Cerebellar nuclear complex (tissue), 1 donor: Measurements from ENCODE around the gene RIBC2.
"Not testable (repeated sequence)": the region's sequence is repeated elsewhere in the genome, so short reads cannot be mapped to it uniquely, and the experiment has no call there.

ENCODE experiments used
- DNase-seq, 2 experiments: peaks; one replicate each; lab custom pipeline; 2025; lab: John Stamatoyannopoulos, UW

RIBC2 gene

DNA sequence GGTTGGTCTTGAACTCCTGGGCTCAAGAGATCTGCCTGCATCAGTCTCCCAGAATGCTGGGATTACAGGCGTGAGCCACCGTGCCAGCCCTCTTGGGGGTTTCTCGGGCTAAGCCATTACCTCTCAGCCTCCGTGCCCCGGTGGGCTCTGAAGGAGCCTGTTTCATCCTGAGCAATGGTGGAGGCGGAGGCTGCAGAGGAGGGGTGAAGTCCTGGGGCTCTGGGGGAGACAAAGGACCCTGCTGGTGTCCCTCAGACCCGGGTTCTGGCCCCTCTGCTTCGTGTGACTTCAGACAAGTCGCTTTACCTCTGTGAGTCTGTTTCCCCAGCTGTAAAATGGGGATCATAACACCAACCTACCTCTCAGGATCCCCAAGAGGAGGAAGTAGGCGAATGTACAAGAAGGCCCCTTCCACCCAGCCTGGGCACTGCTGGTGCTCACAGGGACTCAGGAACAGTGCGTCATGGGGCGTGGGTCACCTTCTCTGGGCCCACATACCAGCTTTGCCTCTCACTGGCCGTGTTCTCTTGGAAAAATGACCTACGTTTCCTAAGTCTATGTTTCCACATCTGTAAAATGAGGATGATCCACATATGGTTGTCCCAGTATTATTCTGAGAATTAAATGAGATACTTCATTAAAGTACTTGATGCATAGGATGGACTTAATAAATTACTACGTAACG, 36.8 kb downstream of the RIBC2 start:
- no peak for DNase-seq

- no peak for DNase-seq
Measured at GRCh38 chr22:45450921-45451651, 37.6 kb downstream of the RIBC2 start.

DNA sequence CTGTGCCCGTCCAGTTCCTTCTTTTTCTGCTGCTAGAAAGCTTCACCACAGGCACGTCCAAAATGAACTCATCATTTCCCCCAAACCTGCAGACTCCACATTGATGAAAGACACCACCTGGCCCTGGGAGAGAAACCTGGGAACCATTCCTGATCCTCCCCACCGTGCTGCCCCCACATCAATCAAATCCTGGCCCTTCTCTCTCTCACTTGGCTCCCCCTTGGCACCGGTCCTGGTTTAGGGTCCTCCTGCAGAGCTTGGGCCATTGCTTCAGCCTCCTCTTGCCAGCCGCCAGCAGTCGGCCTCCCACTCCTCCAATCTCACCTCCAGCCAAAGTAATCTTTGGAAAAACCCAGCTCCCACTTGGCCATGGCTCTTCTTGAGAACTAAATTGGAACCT, 38.5 kb downstream of the RIBC2 start:
- no peak for DNase-seq

- DNase-seq = no peak
Measured at GRCh38 chr22:45452565-45453379, 39.3 kb downstream of the RIBC2 start.

GRCh38 chr22:45453764-45454163, 40.3 kb downstream of the RIBC2 start:
- DNase-seq = no peak

DNA sequence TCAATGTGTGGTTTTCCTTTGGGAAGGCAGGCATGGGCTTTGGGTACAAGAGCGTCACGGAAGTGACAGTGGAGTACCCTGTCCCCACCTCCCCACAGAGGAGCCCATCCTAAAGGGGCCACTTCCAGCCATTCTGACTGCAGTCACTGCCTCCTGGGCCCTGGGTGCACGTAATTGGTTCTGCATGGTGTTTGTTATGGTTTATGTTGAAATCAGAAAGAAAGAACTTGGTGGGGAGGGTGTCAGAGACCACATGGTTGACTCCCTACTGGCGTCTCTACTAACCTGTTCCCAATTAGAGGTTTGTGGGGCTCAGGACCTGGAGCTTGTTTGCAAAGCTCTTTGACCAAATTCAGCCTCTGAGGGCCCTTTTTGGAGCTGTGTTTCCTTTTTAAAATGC, 40.8 kb downstream of the RIBC2 start:
- DNase-seq = no peak

DNA sequence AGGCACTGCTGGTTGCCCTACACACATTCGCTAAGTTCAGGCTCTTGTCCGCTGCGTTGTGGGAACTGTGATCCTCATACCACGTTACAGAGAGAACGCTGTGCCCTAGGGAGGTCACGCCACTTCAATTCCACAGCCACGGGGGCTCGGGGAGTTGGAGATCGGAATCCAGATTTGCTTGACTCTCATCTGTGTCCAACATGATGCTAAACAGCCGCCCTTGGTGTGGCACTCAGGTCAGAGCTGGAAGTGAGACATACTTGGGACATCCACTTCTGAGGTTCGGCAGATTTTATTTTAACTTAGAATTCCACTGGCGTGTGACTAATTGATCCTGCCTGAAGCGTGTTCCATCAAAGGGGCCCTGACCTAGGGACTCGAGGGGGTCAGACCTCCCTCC, 41.7 kb downstream of the RIBC2 start:
- no peak for DNase-seq

DNA sequence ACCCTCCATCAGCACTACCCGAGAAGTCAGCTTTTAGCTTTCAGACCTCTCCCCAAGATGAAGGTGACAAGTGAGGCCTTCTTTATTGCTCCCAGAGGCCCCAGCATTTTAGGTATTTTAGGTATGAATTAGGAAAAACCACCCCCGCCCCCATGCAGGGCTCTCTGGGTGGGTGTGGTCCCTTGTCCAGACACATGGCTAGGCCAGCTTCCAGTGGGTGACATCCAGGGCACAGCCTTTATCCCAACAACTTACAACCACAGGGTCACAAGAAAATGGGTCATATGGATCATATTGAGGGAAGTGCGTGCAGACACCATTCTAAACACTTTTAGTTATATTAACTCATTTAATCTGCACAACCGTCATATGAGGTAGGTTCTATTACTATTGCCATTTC, 42.1 kb downstream of the RIBC2 start:
- DNase-seq = no peak

- no peak for DNase-seq
Measured at GRCh38 chr22:45456811-45457210, 43.3 kb downstream of the RIBC2 start.

- DNase-seq = no peak
Measured at GRCh38 chr22:45458532-45458931, 45.0 kb downstream of the RIBC2 start.

GRCh38 chr22:45459235-45459634, 45.7 kb downstream of the RIBC2 start:
- no peak for DNase-seq

GRCh38 chr22:45460288-45461109, 47.0 kb downstream of the RIBC2 start:
- DNase-seq = no peak

GRCh38 chr22:45462034-45462655, 48.7 kb downstream of the RIBC2 start:
- no peak for DNase-seq

- not testable (repeated sequence) for DNase-seq
Measured at GRCh38 chr22:45463691-45464090, 50.2 kb downstream of the RIBC2 start.

DNA sequence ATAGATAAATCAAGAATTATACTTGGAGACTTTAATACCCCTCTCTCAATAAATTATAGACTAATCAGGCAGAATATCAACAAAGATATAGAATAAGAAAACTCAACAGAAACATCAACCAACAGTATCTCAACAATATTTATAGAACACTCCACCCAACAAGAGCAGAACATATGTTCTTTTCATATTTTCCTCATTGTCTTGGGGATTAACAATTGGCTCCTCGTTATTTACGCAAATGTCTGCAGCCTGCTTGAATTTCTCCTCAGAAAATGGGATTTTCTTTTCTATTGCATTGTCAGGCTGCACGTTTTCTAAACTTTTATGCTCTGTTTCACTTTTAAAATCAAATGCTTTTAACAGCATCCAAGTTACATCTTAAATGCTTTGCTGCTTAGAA, 52.1 kb downstream of the RIBC2 start:
- DNase-seq = no peak

- no peak for DNase-seq
Measured at GRCh38 chr22:45468872-45469271, 55.4 kb downstream of the RIBC2 start.

- DNase-seq = no peak
Measured at GRCh38 chr22:45469281-45470073, 56.0 kb downstream of the RIBC2 start.

- no peak for DNase-seq
Measured at GRCh38 chr22:45470871-45471270, 57.4 kb downstream of the RIBC2 start.

DNA sequence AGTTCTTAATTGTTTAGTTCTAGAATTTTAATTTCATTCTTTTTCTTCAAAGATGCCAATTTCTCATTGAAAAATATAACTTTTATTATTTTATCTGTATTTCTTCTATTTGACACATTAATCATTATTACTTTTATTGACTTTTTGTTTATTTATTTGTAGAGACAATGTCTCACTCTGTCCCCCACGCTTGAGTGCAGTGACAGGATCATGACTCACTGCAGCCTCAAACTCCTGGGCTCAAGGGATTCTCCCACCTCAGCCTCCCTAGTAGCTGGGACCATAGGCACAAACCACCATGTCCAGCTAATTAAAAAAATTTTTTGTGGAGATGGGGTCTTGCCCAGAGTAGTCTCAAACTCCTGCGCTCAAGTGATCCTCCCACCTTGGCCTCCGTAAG, 58.9 kb downstream of the RIBC2 start:
- no peak for DNase-seq

- DNase-seq = no peak
Measured at GRCh38 chr22:45473626-45474237, 60.2 kb downstream of the RIBC2 start.
